GM18508 (cell line): ENCODE data around the gene CHST12.

Experiments used
- ATAC-seq: cut with Tn5 transposase; IDR thresholded peaks from one replicate; pipeline ENCODE4 v1.9.1; 2021; ENCODE audit warnings: moderate number of reproducible peaks; ENCODE audit not compliant: insufficient read depth, unreplicated experiment

Gene CHST12

DNA sequence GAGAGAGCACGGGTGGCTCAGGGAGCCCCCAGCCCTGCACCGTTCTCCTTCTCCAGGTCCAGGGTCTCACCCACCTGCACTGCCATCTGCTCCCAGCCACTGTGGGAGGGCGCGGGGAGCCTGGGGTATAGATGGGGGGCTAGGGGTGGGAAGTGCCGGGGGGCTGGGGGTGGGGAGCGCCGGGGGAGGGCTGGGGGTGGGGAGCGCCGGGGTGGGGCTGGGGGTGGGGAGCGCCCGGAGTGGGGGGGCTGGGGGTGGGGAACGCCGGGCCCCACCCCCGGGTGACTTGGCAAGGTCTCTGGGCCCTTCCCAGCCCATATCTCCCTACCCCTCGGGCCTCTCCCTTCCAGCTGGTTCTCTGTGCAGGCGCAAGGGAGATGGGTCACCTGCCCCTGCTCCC, 72.9 kb downstream of the CHST12 start, which contains the start of gene GRIFIN:
Gene GRIFIN (minus strand): TSS at position 101 of the 400 bp plus-strand sequence. CDS start 15 bp downstream, at position 86.
- ATAC-seq, result no peak

DNA sequence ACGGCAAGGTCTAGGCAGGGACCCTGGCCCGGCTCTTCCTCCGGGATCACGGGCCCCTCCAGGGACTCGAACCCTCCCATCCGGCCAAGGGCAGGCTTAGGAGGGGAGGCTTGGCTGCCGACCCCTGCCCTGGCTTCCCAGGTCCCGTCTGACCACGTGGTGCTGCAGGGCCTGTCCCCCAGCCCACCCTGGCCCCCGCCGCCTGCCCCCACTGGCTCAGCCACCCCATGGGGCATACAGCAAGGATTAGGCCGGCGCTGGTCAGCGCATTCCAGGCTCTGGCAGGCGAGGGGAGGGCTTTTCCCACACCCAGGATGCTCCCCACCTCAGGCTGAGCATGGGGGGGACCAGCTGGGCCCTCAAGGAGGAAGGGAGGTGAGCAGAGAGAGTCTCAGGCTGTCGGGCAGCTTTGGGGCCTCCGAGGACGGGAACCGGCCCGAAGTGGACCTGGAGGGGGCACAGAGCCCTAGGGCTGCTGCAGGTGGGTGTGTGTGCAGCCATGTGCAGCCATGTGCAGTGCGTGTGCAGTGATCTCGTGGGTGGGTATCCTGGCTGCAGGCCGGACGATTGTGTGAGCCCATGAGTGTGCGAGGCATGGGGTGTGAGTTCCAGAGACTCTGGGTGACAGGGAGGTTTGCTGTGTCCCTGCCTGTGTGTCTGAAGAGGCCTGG, 73.5 kb downstream of the CHST12 start:
- no peak for ATAC-seq

DNA sequence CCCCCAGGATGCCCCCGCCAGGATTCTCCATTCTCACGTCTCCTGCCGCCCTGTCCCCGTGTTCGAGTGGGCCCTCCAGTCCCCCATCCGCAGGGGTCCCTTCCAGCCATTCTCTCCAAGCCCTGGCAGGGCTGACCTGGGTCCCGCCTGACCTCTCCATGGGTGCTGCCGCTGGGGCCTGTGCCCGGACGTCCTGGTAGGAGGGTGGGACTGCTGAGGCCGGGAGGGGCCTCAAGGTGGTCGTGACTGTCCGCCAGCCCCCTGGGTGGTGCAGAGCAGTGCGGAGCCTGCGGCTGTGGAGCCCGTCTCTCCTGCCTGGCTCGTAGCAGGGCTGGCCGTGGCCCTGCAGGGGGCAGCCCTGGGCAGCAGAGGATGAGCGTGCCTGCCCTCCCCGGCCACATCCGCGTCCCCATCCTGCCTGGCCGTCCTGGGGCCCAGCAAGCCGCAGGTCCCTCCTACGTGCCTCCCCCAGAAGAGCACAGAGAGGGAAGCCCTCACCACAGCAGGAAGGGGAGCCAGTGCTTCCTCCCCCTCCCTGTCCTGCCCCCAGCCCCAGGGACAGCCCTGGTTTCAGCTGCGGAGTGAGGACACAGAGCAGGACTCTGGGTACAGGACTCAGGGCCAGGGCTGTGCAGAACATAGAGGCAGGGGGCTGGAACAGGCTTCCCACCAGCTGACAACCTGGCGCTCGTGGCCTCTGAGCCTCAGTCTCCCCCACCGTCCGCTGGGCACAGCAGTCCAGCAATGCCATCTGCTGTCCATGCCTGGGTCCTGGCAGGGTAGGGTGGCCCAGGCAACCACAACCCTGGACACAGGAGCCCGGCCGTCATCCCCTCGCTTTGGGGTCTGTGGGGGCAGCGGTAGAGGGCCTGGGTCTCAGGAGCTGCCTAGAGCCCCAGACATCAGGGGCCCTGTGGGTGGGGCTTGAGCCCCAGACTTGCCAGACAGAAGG, 74.3 kb downstream of the CHST12 start:
- no peak for ATAC-seq

DNA sequence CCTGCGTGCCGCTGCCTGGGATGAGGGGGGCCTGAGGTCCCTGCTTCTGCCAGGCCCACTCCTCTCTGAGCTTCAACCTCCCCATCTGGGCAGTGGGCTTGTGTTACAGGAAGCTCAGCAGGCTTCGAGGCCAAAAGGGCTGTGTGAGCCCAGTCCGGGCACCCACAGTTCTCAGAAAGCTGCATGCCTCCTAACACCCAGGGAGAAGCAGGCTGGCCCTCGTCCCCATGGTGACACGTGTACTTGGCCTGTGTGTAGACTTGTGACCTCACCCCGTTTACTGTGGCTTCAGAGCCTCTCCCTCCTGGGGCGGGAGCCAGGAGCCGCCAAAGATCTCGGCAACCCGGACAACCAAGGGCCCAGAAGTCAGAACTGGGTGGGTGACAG, 75.0 kb downstream of the CHST12 start:
- ATAC-seq, result no peak

DNA sequence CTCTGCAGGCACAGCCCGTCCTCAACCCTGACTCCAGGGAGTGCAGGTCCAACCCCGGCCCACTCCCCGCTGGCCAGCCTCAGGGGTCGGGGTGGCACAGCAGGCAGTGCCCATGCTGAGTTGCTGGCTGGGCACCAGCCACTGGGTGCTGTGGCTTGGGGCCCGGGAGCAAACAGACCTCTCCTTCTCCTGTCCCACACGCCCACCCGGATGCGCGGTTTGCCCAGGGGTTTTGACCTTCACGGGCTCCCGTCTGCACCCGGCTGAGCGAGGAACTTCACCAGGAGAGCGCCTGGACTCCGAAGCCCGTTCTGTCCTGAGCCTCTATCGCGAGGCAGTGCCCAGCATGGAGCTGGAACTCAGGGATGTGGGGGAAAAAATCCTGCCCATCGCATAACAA, 75.4 kb downstream of the CHST12 start:
- ATAC-seq, result no peak

DNA sequence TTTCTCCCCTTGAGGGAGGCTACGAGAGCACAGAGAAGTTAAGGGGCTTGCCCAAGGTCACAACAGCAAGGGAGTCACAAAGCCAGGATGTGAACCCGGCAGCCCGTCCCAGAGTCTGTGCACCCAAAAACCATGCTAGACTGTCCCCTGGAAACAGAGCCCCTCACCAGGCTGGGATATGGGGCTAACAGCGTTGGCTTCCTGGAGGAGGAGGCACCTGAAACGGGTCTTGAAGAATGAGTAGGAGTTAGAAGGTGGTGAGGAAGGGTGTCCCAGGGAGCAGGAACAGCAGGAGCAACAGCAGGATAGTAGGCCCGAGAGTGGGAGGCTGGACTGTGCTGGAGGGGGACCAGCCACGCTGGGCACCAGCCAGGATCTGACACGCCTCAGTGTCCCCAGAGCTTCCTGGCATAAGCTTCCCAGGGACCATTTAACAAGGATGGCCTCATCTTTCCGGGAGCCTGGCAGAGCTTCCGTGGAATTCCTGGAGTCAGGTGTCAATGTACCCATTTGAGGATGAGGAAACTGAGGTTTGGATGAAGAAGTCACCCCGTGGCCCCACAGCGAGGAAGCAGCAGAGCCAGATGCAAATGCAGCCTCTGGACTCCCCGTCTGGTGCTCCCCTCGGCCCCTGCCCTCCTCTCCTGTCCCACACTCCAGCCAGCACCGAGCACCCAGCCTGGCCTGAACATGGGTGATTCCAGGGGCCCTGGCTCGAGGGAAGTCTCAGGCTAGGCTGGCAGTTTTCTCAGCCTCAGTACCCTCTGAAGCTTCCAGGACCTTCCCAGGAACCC, 76.1 kb downstream of the CHST12 start:
- no peak for ATAC-seq

DNA sequence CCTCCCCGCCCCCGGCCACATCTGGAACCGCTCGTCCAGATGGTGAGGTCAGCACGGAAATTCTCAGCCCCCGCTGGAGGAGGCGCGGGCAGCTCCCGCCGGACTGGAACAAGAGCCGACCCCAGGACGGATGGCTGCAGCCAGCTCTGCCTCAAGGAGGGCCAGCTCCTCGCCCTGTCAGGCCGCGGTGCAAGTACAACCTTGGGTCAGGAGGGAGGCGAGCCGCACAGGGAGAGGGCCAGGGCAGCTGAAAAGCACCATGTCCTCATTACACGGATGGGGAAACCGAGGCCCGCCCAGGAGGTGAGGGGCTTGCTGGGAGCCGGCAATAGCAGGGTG, 76.6 kb downstream of the CHST12 start:
- no peak for ATAC-seq

DNA sequence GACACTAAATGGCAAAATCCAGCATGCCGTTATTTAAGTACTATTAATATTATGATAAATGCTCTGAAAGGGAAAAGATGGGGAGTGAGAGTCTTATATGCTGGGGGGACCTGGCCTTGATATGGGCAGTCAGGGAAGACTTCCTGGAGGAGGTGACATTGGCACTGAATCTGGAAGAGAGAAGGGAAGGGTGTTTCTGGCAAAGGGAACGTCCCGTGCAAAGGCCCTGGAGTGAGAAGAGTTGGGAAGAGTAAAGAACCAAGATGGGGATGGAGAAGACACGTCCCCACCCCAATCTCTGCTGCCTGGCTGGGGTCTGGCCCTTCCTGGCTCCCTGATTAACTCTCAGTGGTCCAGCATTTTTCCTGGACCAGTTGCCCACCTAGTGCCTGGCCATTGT, 77.8 kb downstream of the CHST12 start:
- no peak for ATAC-seq

DNA sequence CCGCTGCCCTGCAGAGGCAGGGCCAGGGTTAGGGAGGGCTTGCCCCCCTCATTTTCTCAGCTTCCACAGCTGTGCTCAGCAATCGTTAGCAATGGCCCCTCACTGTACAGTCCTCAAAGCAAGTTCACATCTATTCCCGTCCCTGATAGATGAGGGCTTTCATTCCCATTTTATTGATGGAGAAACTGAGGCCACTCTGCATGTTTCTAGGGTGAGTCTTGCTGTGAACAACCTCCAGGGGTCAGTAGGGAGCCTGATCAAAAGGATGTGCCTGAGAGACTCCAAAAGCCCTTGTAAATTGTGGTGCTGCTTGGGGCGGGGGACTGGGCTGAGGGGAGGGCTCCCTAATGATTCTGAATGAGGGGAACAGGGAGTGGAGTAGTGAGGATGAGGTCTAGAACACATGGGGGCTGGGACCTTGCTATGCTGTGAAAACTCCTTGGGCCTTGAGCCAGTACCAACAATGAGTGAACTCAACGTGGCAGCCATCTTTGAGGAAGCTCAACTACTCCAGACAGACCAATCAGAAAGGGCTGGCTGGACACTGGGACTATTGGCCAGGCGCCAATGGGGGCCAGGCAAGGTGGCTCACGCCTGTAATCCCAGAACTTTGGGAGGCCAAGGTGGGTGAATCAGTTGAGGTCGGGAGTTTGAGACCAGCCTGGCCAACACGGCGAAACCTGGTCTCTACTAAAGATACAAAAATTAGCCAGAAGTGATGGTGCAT, 79.5 kb downstream of the CHST12 start:
- no peak for ATAC-seq

DNA sequence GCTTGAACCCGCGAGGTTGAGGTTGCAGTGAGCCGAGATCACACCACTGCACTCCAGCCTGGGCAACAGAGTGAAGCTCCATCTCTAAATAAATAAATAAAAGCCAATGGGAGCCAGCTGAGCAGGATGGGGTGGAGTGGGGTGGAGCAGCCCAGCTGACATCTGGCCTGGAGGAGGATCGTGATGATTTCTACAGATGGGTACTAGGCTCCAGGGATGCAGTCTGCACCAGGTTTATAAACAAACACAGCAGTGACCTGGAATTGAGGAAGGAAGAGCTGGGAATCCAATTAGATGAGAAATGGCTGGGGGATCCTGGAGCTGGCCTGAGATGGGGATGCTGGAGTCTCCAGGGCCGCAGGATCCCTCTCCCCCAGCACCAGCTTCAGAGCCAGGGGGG, 80.1 kb downstream of the CHST12 start:
- ATAC-seq, result no peak

DNA sequence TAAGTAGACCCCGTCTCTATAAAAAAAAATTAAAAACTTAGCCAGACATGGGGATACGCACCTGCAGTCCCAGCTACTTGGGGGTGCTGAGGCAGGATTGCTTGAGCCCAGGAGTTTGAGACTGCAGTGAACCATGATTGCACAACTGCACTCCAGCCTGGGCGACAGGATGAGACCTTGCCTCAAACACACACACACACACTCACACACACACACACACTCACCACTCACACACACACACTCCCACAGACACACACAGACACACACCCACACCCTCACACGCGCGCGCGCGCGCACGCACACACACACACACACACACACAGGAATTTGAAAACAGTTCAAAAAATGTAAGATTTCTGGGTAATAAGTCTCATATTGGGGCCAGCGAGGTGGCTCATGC, 81.5 kb downstream of the CHST12 start:
- ATAC-seq, result no peak

DNA sequence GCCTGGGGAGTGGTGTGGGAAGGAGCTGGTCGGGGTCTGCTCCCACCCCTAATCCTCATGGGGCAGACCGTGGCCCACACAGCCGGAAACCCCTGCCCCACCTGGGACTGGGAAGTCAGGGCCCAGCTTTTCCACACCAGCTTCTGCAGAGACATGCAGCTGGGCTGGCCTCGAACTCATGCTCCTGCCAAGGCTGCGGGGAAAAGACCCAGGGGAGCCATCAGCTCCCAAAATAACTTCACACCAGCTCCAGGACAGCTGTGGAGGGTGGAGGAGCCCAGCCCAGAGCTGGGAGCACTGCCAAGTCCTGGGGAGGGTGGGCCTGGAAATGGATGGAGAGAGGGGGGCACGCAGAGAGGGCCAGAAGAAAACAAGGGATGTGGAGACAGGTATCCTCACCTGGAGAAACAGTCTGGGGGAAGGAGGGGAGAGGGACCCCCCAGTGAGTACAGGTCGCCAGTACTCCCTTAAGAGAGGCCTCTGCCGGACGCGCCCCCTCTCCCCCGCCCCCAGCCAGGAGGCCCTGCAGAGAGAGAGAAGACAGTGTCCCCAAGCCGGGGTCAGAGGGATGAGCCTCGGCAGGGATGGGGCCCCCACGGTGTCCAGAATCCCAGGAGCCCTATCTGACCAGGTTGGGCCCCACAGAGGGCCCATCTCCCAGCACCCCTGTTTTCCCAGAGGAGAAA, 84.3 kb downstream of the CHST12 start:
- no peak for ATAC-seq

DNA sequence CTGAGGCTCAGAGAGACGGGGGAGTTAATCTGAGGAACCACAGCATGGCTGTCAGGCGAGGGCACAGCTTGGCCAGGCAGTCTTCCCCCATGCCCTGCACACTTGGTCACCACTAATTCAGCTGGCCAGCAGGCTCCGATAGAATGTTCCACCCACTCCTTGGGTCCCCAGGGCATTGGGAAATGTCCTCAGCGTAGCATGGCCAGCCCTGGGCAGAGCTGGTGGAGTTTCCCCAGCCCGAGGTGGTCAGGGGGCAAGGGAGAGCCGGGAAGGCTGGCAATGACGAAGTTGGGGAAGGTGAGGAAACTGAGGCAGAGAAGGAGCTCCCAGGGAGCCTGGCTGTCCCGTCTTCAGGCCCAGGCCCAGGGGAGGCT, 84.8 kb downstream of the CHST12 start:
- no peak for ATAC-seq

DNA sequence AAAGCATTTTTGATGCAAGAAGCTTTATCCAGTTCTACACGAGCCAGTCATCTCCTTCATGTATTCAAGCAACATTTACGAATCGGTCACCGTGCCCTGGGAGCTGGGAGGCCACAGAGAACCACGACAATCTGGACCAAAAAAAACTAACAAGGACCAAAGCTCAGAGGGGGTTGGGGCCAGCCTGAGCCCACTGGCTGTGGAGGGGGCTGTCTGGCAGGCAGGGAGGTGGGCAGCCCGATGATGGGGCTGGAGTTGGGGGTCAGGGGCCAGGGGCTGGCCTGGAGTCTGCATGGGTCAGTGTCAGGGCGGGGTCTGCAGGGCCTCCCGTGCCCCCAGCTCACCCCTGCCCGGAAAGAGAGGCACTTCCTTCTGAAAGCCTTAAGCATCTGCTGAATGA, 85.3 kb downstream of the CHST12 start:
- ATAC-seq, result no peak

DNA sequence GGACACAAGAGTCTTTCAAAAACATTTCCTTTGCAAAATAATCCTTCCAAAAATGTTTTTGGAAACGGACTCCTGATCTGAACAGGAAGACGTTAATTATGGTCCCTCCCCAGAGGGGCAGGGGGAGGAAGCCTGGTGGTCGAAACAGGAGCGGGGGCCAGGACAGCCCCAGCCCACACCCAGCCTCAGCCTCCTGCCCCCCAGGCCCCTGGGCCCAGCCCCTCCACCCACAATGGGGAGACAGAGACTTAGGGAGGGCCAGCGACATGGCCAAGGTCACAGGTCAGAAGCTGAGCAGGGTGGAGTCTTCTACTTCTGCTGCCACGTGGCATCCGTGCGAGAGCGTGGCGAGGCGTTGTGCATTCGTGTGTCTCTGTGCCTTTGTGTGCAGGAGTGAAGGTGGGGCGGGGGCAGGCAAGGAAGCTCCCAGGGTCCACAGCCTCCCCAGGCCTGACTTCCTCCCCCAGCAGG, 86.8 kb downstream of the CHST12 start:
- ATAC-seq, result no peak

DNA sequence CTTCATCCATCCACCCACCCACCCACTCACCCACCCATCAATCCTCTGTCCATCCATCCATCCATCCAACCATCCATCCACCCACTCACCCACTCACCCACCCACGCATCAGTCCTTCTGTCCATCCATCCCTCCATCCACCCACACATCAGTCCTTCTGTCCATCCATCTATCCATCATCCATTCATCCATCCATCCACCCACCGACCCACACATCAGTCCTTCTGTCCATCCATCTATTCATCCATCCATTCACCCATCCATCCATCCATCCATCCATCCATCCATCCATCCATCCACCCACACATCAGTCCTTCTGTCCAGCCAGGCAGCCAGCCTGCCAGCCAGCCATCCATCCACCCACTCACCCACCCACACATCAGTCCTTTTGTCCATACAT, 88.6 kb downstream of the CHST12 start:
- ATAC-seq, result no peak

DNA sequence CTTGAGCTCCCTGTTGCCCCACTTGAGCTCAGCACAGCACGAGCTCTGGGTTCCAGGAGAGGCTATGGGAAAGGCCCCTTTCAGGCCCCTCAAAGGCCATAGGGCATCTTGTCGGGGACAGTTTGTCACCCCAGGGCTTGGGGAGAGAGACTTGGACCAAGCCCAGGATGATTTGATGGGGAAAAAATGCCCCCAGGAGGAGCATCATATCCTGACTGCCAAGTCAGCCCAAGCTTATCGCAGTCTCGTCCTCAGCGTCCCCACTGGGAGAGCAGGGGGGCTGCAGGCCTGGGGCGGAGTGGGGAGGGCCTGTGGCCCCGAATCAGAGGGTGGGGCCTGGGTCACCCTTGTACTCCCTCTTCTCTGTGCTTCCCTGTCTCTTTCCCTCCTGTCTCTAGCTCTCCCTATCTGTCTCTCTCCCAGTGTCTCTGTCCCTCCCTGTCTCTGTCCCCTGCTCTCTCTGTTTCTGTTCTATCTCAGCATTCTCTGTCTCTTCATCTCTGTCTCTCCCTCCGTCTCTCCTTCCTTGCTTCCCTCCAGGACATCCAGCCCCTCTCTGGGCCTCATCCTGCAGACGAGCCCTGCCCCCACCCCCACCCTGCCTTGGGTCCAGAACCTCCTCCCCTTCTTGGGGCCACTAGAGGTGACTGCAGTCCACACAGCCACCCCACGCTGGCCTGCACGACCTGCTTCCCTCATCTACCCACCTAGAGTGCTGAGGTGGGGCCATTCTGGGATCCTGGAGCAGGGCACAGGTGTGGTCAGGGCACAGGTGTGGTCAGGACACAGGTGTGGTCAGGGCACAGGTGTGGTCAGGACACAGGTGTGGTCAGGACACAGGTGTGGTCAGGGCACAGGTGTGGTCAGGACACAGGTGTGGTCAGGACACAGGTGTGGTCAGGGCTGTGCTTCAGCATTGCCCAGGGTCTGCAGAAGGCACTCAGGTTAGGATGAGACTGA, 90.1 kb downstream of the CHST12 start:
- ATAC-seq, result no peak
